Parathyroid adenoma (tissue), 2 donors: ENCODE data around the gene ANXA4.

Experiments used
- H2AFZ ChIP-seq: fragments of 300-600 bp; sonication (generic); one replicate; pipeline ENCODE4 v1.7.0; 2017; ENCODE audit warnings: antibody characterized with exemption, mild to moderate bottlenecking
- H3K27ac ChIP-seq: fragments of 300-600 bp; sonication (generic); one replicate; pipeline ENCODE4 v1.7.0; 2017
- H3K27me3 ChIP-seq: fragments of 300-600 bp; sonication (generic); one replicate; pipeline ENCODE4 v1.7.0; 2017; ENCODE audit warnings: low read length; ENCODE audit not compliant: control insufficient read depth, insufficient read depth
- H3K36me3 ChIP-seq: fragments of 300-600 bp; sonication (generic); one replicate; pipeline ENCODE4 v1.7.0; 2017; ENCODE audit warnings: low read length; ENCODE audit not compliant: control insufficient read depth, insufficient read depth
- H3K4me1 ChIP-seq: fragments of 300-600 bp; sonication (generic); one replicate; pipeline ENCODE4 v1.7.0; 2017; ENCODE audit warnings: control low read depth
- H3K4me2 ChIP-seq: fragments of 300-600 bp; sonication (generic); one replicate; pipeline ENCODE4 v1.7.0; 2017; ENCODE audit warnings: low read length
- H3K4me3 ChIP-seq: fragments of 300-600 bp; sonication (generic); one replicate; pipeline ENCODE4 v1.7.0; 2017; ENCODE audit warnings: low read depth, low read length
- H3K79me2 ChIP-seq: fragments of 300-600 bp; sonication (generic); one replicate; pipeline ENCODE4 v1.7.0; 2017; ENCODE audit warnings: control low read depth
- H3K9ac ChIP-seq: fragments of 300-600 bp; sonication (generic); one replicate; pipeline ENCODE4 v1.7.0; 2017; ENCODE audit warnings: mild to moderate bottlenecking
- H3K9me3 ChIP-seq: fragments of 300-600 bp; sonication (generic); one replicate; pipeline ENCODE4 v1.7.0; 2017; ENCODE audit warnings: low read length; ENCODE audit not compliant: control insufficient read depth
- TF ChIP-seq, protein P1 (sequence below): fragments of 300-600 bp; sonication (generic); IDR thresholded peaks from one replicate; pipeline ENCODE4 v1.7.0; 2017; ENCODE audit warnings: antibody characterized with exemption, mild to moderate bottlenecking
- donor health status: primary hyperparathyroidism.

Gene ANXA4

DNA sequence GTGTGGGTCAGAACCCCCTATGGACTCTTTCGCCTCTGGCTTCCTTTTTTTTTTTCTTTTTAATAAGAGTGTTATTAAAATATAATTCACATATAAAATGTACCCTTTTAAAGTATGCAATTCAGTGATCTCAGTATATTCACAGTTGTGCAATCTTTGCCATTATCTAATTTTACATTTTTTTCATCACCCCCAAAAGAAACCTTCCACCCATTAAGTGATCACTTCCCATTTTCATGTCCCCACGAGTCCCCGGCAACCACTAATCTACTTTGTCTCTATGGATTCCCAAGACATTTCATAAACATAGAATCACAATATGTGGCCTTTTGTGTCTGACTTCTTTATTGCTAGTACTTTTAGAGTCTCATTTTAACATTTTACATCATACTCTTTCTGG is 38.7 kb upstream of the ANXA4 start:
- no peak overlapping the region for H3K9ac ChIP-seq
- H3K27me3 ChIP-seq = no peaks in the 10 kb centered on the region
- H3K36me3 ChIP-seq = no peaks in the 10 kb centered on the region
- no peak overlapping the region for H3K27ac ChIP-seq
- H2AFZ ChIP-seq = no peak overlapping the region
- H3K79me2 ChIP-seq = no peaks in the 10 kb centered on the region
- TF ChIP-seq, protein P1, sequence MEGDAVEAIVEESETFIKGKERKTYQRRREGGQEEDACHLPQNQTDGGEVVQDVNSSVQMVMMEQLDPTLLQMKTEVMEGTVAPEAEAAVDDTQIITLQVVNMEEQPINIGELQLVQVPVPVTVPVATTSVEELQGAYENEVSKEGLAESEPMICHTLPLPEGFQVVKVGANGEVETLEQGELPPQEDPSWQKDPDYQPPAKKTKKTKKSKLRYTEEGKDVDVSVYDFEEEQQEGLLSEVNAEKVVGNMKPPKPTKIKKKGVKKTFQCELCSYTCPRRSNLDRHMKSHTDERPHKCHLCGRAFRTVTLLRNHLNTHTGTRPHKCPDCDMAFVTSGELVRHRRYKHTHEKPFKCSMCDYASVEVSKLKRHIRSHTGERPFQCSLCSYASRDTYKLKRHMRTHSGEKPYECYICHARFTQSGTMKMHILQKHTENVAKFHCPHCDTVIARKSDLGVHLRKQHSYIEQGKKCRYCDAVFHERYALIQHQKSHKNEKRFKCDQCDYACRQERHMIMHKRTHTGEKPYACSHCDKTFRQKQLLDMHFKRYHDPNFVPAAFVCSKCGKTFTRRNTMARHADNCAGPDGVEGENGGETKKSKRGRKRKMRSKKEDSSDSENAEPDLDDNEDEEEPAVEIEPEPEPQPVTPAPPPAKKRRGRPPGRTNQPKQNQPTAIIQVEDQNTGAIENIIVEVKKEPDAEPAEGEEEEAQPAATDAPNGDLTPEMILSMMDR = no peak
- no peak overlapping the region for H3K4me3 ChIP-seq
- no peaks in the 10 kb centered on the region for H3K9me3 ChIP-seq
- H3K4me1 ChIP-seq = peaks cover 5% of the 10 kb centered on the region
- no peak overlapping the region for H3K4me2 ChIP-seq

DNA sequence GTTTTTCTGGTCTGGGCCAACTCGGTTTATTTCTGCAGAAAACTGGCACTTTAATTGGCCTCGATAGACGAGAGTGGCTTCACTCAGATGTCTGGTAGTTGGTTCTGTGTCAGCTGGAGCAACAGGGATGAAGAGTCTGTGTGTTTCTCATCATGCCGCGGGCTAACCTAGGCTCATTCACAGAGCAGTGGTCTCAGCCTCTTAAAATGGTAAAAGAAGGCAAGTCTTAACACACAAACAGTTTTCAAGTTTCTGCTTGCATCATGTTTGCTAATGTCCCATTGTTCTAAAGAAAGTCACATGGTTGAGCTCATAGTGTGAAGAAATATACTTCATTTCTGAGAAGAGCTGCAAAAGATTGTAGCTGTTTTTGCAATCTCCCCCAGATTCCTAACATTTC is 37.5 kb upstream of the ANXA4 start:
- Histone ChIP-seq H3K4me2 (no peak overlapping the region), H3K79me2 (no peaks in the 10 kb centered on the region), H3K36me3 (no peaks in the 10 kb centered on the region), H3K4me3 (no peak overlapping the region), H3K9me3 (no peaks in the 10 kb centered on the region), H3K4me1 (peaks cover 7% of the 10 kb centered on the region), H3K27ac (no peak overlapping the region), H2AFZ (no peak overlapping the region), H3K27me3 (no peaks in the 10 kb centered on the region), H3K9ac (no peak overlapping the region)
- TF ChIP-seq, protein P1 = no peak

DNA sequence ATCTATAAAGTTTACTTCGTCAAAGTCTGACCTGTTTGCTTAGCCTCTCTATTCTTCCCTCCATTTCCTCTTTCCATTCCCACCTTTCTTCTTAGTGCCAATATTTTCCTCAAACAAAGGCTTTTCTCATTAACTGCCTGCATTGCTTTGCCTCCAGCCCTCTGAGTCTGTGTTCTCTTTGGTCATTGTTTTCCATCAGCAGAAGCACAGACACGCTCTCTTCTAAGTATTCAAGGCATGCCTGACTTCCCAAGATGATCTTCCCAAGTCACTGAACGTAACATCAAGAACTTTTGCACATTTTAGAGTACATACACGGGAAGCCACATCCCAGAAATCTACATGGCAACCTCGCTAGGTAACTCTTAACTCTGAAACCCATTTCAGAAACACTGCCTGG is 32.6 kb upstream of the ANXA4 start:
- Histone ChIP-seq H3K9ac (no peak overlapping the region), H3K79me2 (peaks cover 14% of the 10 kb centered on the region), H3K4me3 (no peak overlapping the region), H3K36me3 (no peaks in the 10 kb centered on the region), H3K27ac (no peak overlapping the region), H3K4me1 (peaks cover 9% of the 10 kb centered on the region), H3K9me3 (no peaks in the 10 kb centered on the region), H2AFZ (peak overlapping the region; percentile 50), H3K4me2 (peak overlapping the region; percentile 15), H3K27me3 (no peaks in the 10 kb centered on the region)
- TF ChIP-seq, protein P1 = no peak

DNA sequence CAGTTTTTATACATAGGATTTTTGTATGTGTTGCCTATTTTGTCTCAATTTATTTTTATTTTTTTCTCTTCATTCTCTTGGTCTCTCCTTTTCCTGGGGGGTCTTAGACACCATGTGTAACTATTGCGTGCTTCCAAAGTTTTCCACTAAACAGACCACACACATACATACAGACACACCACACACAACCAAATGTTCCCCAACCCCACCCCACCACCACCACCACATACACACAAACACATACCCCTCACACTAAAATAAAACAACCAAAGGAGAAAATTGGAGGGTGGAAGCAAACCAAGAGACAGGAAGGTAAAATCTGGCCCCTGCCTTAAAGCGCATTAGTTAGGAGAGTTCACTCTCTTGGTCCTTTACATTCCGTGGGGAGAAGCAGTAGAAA is 30.0 kb upstream of the ANXA4 start:
- Histone ChIP-seq H3K9me3 (no peaks in the 10 kb centered on the region), H3K79me2 (peaks cover 20% of the 10 kb centered on the region), H3K27me3 (no peaks in the 10 kb centered on the region), H3K4me1 (peaks cover 27% of the 10 kb centered on the region), H3K4me2 (no peak overlapping the region), H3K27ac (no peak overlapping the region), H3K9ac (no peak overlapping the region), H3K36me3 (no peaks in the 10 kb centered on the region), H2AFZ (no peak overlapping the region), H3K4me3 (no peak overlapping the region)
- TF ChIP-seq, protein P1 = no peak

DNA sequence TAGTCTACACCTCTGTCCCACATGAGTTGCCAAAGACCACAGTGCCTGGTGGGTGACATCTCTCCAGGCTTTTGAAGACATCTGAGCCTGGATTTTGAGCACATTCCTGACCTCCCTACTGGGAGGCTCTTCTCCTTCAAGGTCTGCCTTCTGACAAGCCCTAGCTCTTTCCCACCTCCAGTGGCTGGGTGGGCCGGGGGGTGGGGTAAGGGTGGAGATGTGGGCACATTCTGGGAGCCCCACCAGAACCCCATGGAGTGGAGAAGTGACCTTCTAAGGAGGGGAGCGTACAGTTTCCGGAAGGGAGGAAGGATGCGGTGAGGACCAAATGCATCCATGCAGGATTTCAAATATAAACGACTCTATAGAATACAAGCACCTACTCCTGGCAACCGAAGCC is 27.9 kb upstream of the ANXA4 start:
- Histone ChIP-seq H3K4me1 (peaks cover 24% of the 10 kb centered on the region), H3K79me2 (peaks cover 22% of the 10 kb centered on the region), H3K9me3 (no peaks in the 10 kb centered on the region), H3K27ac (peak overlapping the region; percentile 26), H2AFZ (no peak overlapping the region), H3K27me3 (no peaks in the 10 kb centered on the region), H3K4me2 (no peak overlapping the region), H3K4me3 (no peak overlapping the region), H3K36me3 (no peaks in the 10 kb centered on the region), H3K9ac (no peak overlapping the region)
- TF ChIP-seq, protein P1 = no peak
